Measurements from ENCODE around the gene BAK1.

The BAK1 gene

DNA sequence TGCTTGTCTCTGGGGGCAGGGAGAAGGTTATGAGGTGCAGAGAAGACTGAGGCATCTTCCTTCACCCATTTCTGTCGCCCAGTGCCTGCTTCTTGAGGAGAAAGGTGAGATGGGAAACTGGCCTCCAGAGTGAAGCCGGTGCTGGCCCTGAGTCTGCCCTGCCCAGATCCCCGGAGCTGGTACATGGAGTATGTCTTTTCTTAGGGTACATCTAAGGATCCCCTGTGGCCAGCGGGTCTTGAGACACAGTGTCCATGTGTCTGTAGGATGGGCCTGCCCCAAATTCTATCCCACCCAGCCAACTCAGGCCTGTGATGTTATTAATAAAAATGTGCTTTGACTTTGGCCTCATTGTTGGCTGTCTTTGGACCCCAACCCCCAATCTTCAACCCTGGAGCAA, 8.8 kb upstream of the BAK1 start:
- Histone ChIP-seq H3K4me1 (ENCODE audit: control insufficient read depth in 2 of 2, insufficient read depth in 2 of 2, low read length in 2 of 2) (peaks cover 39 to 43% of the 10 kb centered on the region in 2 donors), H3K4me3 (ENCODE audit: low read length in 2 of 2) (no peak overlapping the region), H3K9me3 (ENCODE audit: control insufficient read depth in 2 of 2, low read length in 2 of 2) (no peaks in the 10 kb centered on the region), H3K9ac (ENCODE audit: low read depth in 1 of 2, low read length in 2 of 2) (peak overlapping the region in 1 of 2 donors; percentile 77), H3K27ac (ENCODE audit: low read depth in 2 of 2, low read length in 2 of 2) (peak overlapping the region; percentile 86 to 93), H3K36me3 (ENCODE audit: control insufficient read depth in 2 of 2, insufficient read depth in 2 of 2, low read length in 2 of 2) (no peaks in the 10 kb centered on the region), H3K27me3 (ENCODE audit: control insufficient read depth in 2 of 2, insufficient read depth in 2 of 2, low read length in 2 of 2) (no peaks in the 10 kb centered on the region)

- Histone ChIP-seq H3K36me3 (ENCODE audit: control insufficient read depth in 2 of 2, insufficient read depth in 2 of 2, low read length in 2 of 2) (no peaks in the 10 kb centered on the region), H3K9me3 (ENCODE audit: control insufficient read depth in 2 of 2, low read length in 2 of 2) (no peaks in the 10 kb centered on the region), H3K4me3 (ENCODE audit: low read length in 2 of 2) (no peak overlapping the region), H3K4me1 (ENCODE audit: control insufficient read depth in 2 of 2, insufficient read depth in 2 of 2, low read length in 2 of 2) (peaks cover 31 to 33% of the 10 kb centered on the region in 2 donors), H3K27ac (ENCODE audit: low read depth in 2 of 2, low read length in 2 of 2) (no peak overlapping the region), H3K27me3 (ENCODE audit: control insufficient read depth in 2 of 2, insufficient read depth in 2 of 2, low read length in 2 of 2) (no peaks in the 10 kb centered on the region), H3K9ac (ENCODE audit: low read depth in 1 of 2, low read length in 2 of 2) (no peak overlapping the region)
Measured at GRCh38 chr6:33587529-33587928, 7.5 kb upstream of the BAK1 start.

DNA sequence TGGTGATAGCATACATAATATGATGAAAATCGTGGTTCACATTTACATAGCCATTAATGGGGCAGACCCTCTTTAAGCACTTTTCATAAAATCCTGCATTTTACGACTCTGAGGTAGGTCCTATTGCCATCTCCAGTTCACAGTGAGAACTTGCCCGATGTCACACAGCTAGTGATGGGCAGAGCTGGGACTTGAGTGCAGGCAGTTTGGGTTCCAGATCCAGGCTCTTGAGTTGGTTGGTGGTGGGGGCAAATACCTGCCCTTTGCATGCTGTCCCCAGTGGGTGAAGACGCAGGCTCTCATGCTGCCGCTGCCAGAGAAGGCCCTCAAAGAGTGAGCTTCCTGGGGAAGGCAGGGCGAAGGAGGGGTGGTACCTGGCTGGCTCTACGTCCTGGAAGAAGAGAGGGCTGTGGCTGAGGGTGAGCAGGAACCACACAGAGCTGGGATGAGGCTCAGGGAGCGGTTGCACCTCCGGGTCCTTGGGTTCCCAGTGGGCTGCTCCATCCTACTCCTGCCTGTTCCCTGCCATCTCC, 6.1 kb upstream of the BAK1 start:
- Histone ChIP-seq H3K9me3 (ENCODE audit: control insufficient read depth in 2 of 2, low read length in 2 of 2) (no peaks in the 10 kb centered on the region), H3K36me3 (ENCODE audit: control insufficient read depth in 2 of 2, insufficient read depth in 2 of 2, low read length in 2 of 2) (no peaks in the 10 kb centered on the region), H3K27me3 (ENCODE audit: control insufficient read depth in 2 of 2, insufficient read depth in 2 of 2, low read length in 2 of 2) (no peaks in the 10 kb centered on the region), H3K4me3 (ENCODE audit: low read length in 2 of 2) (no peak overlapping the region), H3K4me1 (ENCODE audit: control insufficient read depth in 2 of 2, insufficient read depth in 2 of 2, low read length in 2 of 2) (peaks cover 24 to 28% of the 10 kb centered on the region in 2 donors), H3K9ac (ENCODE audit: low read depth in 1 of 2, low read length in 2 of 2) (no peak overlapping the region), H3K27ac (ENCODE audit: low read depth in 2 of 2, low read length in 2 of 2) (no peak overlapping the region)

DNA sequence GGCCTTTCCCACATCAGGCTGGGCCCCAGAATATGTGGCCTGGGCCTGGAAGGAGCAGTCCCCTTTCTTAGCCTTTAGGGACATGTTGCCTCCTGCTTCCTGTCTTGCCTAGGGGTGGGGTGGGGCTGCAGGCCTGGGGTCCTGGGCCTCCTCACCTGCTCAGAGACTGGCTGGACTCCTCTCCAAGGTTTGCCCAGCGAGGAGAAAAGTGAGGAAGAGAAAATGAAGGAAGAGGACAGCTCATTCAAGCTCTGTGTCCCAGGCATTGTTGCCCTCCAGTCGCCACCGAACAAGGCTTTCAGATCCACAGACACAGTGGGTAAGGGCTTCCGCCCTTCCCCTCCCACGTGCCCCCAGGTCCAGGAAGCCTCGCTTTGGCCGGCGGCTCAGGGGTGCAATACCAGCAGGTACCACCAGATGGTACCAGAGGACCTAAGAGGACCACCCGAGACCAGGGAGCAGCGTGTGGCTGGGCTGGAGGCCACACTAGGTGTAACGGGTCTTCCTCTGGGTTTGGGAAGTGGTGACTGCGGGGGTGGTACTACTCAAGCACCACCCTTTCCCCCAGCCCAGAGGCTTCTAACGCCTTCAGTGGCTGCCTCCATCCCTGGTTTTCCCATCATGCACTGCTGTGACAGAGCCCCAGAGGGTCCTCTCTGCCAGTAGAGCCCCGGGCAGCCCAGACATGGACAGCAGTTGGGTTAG, 5.5 kb upstream of the BAK1 start:
- no peak overlapping the region for H3K27ac ChIP-seq (ENCODE audit: low read depth in 2 of 2, low read length in 2 of 2)
- peak overlapping the region; percentile 50 to 53 for H3K4me3 ChIP-seq (ENCODE audit: low read length in 2 of 2)
- H3K27me3 ChIP-seq (ENCODE audit: control insufficient read depth in 2 of 2, insufficient read depth in 2 of 2, low read length in 2 of 2), result no peaks in the 10 kb centered on the region
- peak overlapping the region in 1 of 2 donors; percentile 26 for H3K9ac ChIP-seq (ENCODE audit: low read depth in 1 of 2, low read length in 2 of 2)
- no peaks in the 10 kb centered on the region for H3K36me3 ChIP-seq (ENCODE audit: control insufficient read depth in 2 of 2, insufficient read depth in 2 of 2, low read length in 2 of 2)
- H3K9me3 ChIP-seq (ENCODE audit: control insufficient read depth in 2 of 2, low read length in 2 of 2), result no peaks in the 10 kb centered on the region
- peaks cover 18 to 22% of the 10 kb centered on the region in 2 donors for H3K4me1 ChIP-seq (ENCODE audit: control insufficient read depth in 2 of 2, insufficient read depth in 2 of 2, low read length in 2 of 2)

GRCh38 chr6:33584700-33585402, 4.8 kb upstream of the BAK1 start:
- H3K27ac ChIP-seq (ENCODE audit: low read depth in 2 of 2, low read length in 2 of 2), result no peak overlapping the region
- H3K9ac ChIP-seq (ENCODE audit: low read depth in 1 of 2, low read length in 2 of 2), result no peak overlapping the region
- no peak overlapping the region for H3K4me3 ChIP-seq (ENCODE audit: low read length in 2 of 2)
- no peaks in the 10 kb centered on the region for H3K9me3 ChIP-seq (ENCODE audit: control insufficient read depth in 2 of 2, low read length in 2 of 2)
- no peaks in the 10 kb centered on the region for H3K27me3 ChIP-seq (ENCODE audit: control insufficient read depth in 2 of 2, insufficient read depth in 2 of 2, low read length in 2 of 2)
- H3K36me3 ChIP-seq (ENCODE audit: control insufficient read depth in 2 of 2, insufficient read depth in 2 of 2, low read length in 2 of 2), result no peaks in the 10 kb centered on the region
- peaks cover 12 to 15% of the 10 kb centered on the region in 2 donors for H3K4me1 ChIP-seq (ENCODE audit: control insufficient read depth in 2 of 2, insufficient read depth in 2 of 2, low read length in 2 of 2)

- peaks cover 5 to 6% of the 10 kb centered on the region in 2 donors for H3K4me1 ChIP-seq (ENCODE audit: control insufficient read depth in 2 of 2, insufficient read depth in 2 of 2, low read length in 2 of 2)
- no peaks in the 10 kb centered on the region for H3K36me3 ChIP-seq (ENCODE audit: control insufficient read depth in 2 of 2, insufficient read depth in 2 of 2, low read length in 2 of 2)
- H3K27me3 ChIP-seq (ENCODE audit: control insufficient read depth in 2 of 2, insufficient read depth in 2 of 2, low read length in 2 of 2), result no peaks in the 10 kb centered on the region
- H3K9ac ChIP-seq (ENCODE audit: low read depth in 1 of 2, low read length in 2 of 2), result no peak overlapping the region
- no peak overlapping the region for H3K4me3 ChIP-seq (ENCODE audit: low read length in 2 of 2)
- H3K27ac ChIP-seq (ENCODE audit: low read depth in 2 of 2, low read length in 2 of 2), result no peak overlapping the region
- no peaks in the 10 kb centered on the region for H3K9me3 ChIP-seq (ENCODE audit: control insufficient read depth in 2 of 2, low read length in 2 of 2)
Measured at GRCh38 chr6:33583591-33584155, 3.6 kb upstream of the BAK1 start.

- H3K27ac ChIP-seq (ENCODE audit: low read depth in 2 of 2, low read length in 2 of 2), result no peak overlapping the region
Measured at GRCh38 chr6:33581186-33581585, 1.1 kb upstream of the BAK1 start.

DNA sequence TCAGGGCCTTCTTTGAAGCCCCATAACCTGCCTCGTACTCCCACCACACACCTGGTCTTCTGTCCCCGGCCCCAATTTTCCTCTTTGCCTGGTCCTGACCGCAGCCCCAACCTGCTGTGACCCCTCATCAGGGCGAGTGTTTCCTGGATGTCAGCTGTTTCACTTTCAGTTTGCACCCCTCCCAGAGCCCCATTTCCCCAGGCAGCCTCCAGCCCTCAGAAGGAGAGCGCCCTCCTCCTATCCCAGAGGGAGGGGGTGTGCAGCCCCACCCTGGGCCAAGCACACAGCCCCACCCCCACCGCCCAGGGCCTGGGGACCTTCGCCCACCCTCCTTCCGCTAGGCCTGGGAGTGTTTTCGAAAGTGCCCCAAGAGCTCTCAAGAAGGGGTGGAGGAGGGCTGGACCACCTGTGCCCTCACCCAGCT, 1.5 kb downstream of the BAK1 start:
- Histone ChIP-seq H3K36me3 (ENCODE audit: control insufficient read depth in 2 of 2, insufficient read depth in 2 of 2, low read length in 2 of 2) (peaks cover 21 to 28% of the 10 kb centered on the region in 2 donors), H3K4me3 (ENCODE audit: low read length in 2 of 2) (peak overlapping the region; percentile 88), H3K9me3 (ENCODE audit: control insufficient read depth in 2 of 2, low read length in 2 of 2) (no peaks in the 10 kb centered on the region), H3K4me1 (ENCODE audit: control insufficient read depth in 2 of 2, insufficient read depth in 2 of 2, low read length in 2 of 2) (peaks cover 21 to 23% of the 10 kb centered on the region in 2 donors), H3K27ac (ENCODE audit: low read depth in 2 of 2, low read length in 2 of 2) (peak overlapping the region; percentile 95 to 96), H3K27me3 (ENCODE audit: control insufficient read depth in 2 of 2, insufficient read depth in 2 of 2, low read length in 2 of 2) (no peaks in the 10 kb centered on the region), H3K9ac (ENCODE audit: low read depth in 1 of 2, low read length in 2 of 2) (peak overlapping the region; percentile 97)

More at GRCh38 chr6:33581186-33581585, 1.1 kb upstream of the BAK1 start:
- no peaks in the 10 kb centered on the region for H3K9me3 ChIP-seq (ENCODE audit: control insufficient read depth in 2 of 2, low read length in 2 of 2)
- H3K27me3 ChIP-seq (ENCODE audit: control insufficient read depth in 2 of 2, insufficient read depth in 2 of 2, low read length in 2 of 2), result no peaks in the 10 kb centered on the region
- no peak overlapping the region for H3K4me3 ChIP-seq (ENCODE audit: low read length in 2 of 2)
- no peak overlapping the region for H3K9ac ChIP-seq (ENCODE audit: low read depth in 1 of 2, low read length in 2 of 2)
- peaks cover 0 to 6% of the 10 kb centered on the region in 2 donors for H3K36me3 ChIP-seq (ENCODE audit: control insufficient read depth in 2 of 2, insufficient read depth in 2 of 2, low read length in 2 of 2)
- peaks cover 25 to 26% of the 10 kb centered on the region in 2 donors for H3K4me1 ChIP-seq (ENCODE audit: control insufficient read depth in 2 of 2, insufficient read depth in 2 of 2, low read length in 2 of 2)

DNA sequence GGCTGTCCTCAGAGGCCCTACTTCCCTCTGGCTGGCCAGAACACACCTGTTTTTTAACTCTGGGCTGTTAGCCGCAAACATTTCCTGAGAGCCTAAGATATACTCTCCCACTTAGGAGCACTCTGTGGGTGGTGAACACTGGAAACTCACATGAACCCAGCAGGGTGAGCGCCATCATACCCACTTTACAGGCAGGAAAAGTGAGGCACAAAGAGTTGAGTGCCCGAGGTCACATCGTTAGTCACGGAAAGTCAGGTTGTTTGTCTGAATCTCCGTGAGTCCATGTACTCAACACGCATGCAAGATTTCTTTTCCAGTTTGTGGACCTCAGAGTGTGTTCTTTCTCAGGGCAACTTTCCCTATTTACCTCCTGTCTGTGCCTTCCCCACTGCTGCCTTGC, 1.9 kb downstream of the BAK1 start:
- H3K9ac ChIP-seq (ENCODE audit: low read depth in 1 of 2, low read length in 2 of 2), result peak overlapping the region; percentile 97
- peaks cover 21 to 28% of the 10 kb centered on the region in 2 donors for H3K36me3 ChIP-seq (ENCODE audit: control insufficient read depth in 2 of 2, insufficient read depth in 2 of 2, low read length in 2 of 2)
- peak overlapping the region; percentile 95 to 96 for H3K27ac ChIP-seq (ENCODE audit: low read depth in 2 of 2, low read length in 2 of 2)
- H3K9me3 ChIP-seq (ENCODE audit: control insufficient read depth in 2 of 2, low read length in 2 of 2), result no peaks in the 10 kb centered on the region
- H3K4me3 ChIP-seq (ENCODE audit: low read length in 2 of 2), result peak overlapping the region; percentile 88
- no peaks in the 10 kb centered on the region for H3K27me3 ChIP-seq (ENCODE audit: control insufficient read depth in 2 of 2, insufficient read depth in 2 of 2, low read length in 2 of 2)
- peaks cover 21 to 23% of the 10 kb centered on the region in 2 donors for H3K4me1 ChIP-seq (ENCODE audit: control insufficient read depth in 2 of 2, insufficient read depth in 2 of 2, low read length in 2 of 2)

GRCh38 chr6:33577718-33578117, 2.4 kb downstream of the BAK1 start:
- Histone ChIP-seq H3K4me3 (ENCODE audit: low read length in 2 of 2) (peak overlapping the region; percentile 88), H3K36me3 (ENCODE audit: control insufficient read depth in 2 of 2, insufficient read depth in 2 of 2, low read length in 2 of 2) (peaks cover 21 to 28% of the 10 kb centered on the region in 2 donors), H3K27ac (ENCODE audit: low read depth in 2 of 2, low read length in 2 of 2) (peak overlapping the region; percentile 95 to 96), H3K27me3 (ENCODE audit: control insufficient read depth in 2 of 2, insufficient read depth in 2 of 2, low read length in 2 of 2) (no peaks in the 10 kb centered on the region), H3K4me1 (ENCODE audit: control insufficient read depth in 2 of 2, insufficient read depth in 2 of 2, low read length in 2 of 2) (peaks cover 21 to 23% of the 10 kb centered on the region in 2 donors), H3K9me3 (ENCODE audit: control insufficient read depth in 2 of 2, low read length in 2 of 2) (no peaks in the 10 kb centered on the region), H3K9ac (ENCODE audit: low read depth in 1 of 2, low read length in 2 of 2) (peak overlapping the region; percentile 97)
